Stimulated activated CD4-positive, alpha-beta T cell treated with anti-CD3 and anti-CD28 coated beads, TNF-alpha, amount 100 ng/mL, for 24 hours (primary cell): Measurements from ENCODE around the gene COIL.

Source experiments
- DNase-seq, 3 experiments: peaks; one replicate each; pipeline ENCODE4 v3.0.0-alpha.2; 2020; ENCODE audit warnings: low read depth in 3 of 3

Gene COIL

DNA sequence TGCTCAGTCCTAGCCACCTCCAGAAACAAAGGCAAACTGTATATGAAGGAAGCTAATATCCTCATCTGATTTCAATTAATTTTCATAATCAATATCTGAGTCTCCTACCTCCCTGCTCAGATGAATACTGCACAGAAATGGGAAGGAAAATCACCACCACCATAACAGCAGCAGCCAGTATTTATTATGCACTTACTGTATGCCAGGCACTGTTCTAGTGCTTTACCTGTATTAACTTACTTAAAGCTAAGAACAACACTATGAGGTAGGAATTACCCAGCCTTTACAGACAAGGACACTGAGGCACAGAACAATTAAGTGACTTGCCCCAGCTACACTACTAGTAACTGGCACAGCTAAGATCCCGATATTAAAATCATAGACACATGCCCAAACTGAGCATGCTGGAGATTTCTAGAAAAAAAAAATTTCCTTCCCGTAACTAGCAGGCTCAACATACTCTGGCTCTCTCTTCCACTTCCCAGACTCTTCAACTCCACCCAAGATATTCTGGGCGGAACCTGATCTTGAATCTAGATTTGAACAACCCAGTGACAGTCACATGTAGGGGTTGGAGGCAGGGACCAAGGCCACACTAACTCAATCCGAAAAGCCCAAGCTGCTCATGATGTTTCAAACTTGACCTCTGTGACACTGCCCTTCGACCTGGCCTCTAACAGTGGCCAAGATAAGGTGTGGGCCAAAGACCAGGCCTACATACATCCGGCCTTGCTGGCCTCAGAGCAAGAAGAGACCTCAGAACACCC lies 50.9 kb downstream of the COIL start:
- DNase-seq = no peak

DNA sequence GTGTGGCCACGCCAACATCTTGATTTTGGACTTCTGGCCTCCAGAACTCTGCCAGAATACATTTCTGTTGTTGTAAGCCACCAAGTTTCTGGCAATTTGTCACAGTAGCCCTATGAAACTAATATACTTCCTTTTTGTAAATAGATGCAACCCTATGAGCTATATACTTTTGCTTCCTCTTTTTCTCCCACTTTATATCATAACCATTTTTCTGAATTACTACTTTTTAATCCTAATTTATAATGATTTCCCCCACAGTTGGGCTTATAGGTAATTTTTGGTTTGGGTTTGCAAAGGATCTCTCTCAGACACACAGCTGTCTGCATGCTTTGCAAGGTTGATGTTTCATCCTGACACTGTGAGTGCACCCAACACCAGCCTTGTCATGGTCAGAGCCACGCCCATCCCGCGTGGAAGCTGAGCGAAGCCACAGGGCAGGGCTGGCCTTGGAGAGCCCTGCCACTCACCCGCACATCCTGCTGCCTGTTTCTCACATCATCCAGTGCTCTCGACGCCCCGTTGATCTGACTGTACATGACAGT lies 52.8 kb downstream of the COIL start:
- peak in 1 of 3 experiments; percentile 14 for DNase-seq

- DNase-seq = no peak
Measured at GRCh38 chr17:56903560-56903959, 57.3 kb downstream of the COIL start.

GRCh38 chr17:56902348-56902747 lies 58.5 kb downstream of the COIL start:
- DNase-seq = no peak

DNA sequence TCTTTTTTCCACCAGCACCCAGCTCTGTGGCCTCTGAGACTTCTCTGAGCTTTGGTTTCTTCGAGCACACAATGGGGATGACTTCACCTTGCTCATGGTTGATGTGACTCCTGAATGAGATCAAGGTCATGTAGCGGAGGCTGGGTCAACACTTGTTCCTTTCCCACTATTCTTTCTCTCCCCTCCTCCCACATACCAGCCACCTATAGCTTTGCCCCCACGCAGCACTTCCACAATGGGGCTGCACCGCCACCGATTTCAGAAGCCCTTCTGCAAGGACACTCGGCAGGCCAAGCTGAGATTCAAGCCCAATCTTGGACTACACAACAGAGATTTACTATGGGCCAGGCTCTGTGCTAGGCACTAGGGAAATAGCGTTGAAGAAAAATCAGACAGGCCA lies 61.4 kb downstream of the COIL start:
- no peak for DNase-seq

DNA sequence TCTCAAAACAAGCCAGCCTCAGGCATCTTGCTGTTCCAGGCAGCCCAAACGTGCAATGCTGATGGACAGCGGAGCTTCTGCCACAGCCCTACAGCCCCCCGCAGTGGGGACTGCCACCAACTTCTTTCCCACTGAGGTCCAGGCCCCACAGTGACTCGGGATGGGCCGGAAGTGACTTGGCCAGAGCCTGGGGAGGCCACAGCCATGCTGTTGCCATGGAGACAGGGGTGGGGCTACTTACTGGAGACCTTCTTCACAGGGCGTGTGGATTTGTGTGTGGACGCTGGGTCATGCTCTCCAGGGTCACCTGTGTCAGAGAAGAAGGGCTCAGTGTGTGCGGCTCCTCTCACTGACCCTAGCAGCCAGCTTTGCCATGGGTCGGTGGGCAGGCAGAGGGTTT lies 62.0 kb downstream of the COIL start:
- no peak for DNase-seq

DNA sequence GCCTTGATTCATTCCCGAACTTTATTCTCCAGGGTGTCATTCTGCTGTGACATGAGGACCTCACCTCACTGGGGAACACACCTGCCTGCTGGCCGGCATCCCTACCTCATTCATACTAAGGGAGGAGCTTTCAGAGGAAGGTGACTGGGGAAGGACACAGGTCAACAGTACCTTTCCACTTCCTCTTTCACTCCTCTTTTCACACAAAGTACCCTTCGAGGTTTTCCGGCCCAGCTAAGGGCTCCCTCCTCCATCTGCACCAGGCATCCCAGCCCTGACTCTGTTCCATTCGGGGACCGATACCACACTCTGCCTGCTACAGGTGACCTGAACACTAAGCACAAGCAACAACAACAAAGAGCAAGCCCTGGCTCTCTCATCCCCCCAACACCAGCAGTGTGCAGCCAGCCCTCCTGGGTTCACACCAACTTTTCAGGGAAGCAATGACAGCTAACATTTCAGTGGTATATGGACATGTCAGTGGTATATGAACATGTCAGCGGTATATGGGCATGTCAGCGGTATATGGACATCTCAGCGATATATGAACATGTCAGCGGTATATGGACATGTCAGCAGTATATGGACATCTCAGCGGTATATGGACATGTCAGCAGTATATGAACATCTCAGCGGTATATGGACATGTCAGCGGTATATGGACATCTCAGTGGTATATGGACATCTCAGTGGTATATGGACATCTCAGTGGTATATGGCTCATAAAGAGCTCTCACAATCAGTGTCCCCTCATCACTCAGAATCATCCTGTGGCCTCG lies 63.0 kb downstream of the COIL start:
- DNase-seq = no peak

DNA sequence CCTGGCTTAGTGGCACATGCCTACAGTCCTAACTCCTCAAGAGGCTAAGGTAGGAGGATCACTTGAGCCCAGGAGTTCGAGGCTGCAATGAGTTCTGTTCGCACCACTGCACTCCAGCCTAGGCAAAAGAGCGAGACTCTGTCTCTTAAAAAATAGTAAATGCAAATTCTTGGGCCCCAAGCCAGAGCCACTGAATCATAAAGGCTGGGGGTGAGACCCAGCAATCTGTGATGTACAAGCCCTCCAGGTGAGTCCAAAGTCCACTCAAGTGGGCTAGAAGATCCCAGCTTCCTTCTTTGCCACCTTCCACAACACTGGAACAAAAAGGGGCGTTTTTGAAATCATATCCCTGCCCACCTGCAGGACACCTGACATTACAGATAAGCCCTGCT lies 63.9 kb downstream of the COIL start:
- DNase-seq = no peak

- no peak for DNase-seq
Measured at GRCh38 chr17:56896217-56896967, 64.5 kb downstream of the COIL start.

DNA sequence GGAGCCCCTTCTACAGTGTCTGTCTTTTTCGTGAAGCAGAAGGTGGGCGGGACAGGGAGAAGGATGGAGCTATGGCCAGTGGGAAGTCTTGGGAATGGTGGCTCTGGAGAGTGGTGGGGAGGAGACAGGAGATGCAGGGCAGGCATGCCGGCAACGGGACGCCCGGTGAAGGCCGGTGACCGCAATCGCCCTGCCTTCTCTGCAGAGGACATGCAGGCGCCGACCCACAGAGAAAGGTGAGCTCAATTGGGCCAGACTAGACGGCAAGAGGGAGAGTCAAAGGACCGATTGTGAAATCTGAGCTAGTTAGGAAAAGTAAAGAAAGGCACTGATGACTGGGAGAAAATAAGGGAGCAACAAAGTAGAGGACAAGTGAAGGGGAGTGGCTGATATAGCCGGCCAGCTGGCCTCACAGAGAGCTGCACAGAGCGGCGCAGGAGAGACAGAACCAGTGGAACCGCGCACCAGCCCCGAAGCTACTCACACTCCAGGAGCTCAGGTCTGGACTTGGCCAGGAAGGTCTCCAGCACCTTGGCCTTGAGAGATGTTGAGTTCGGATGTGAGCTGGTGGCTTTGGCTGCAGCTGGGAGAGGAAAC lies 65.9 kb downstream of the COIL start:
- no peak for DNase-seq

- no peak for DNase-seq
Measured at GRCh38 chr17:56893503-56893902, 67.3 kb downstream of the COIL start.

- DNase-seq = no peak
Measured at GRCh38 chr17:56892333-56892732, 68.5 kb downstream of the COIL start.

- DNase-seq = peak in 1 of 3 experiments; percentile 52
Measured at GRCh38 chr17:56891751-56892150, 69.1 kb downstream of the COIL start.

DNA sequence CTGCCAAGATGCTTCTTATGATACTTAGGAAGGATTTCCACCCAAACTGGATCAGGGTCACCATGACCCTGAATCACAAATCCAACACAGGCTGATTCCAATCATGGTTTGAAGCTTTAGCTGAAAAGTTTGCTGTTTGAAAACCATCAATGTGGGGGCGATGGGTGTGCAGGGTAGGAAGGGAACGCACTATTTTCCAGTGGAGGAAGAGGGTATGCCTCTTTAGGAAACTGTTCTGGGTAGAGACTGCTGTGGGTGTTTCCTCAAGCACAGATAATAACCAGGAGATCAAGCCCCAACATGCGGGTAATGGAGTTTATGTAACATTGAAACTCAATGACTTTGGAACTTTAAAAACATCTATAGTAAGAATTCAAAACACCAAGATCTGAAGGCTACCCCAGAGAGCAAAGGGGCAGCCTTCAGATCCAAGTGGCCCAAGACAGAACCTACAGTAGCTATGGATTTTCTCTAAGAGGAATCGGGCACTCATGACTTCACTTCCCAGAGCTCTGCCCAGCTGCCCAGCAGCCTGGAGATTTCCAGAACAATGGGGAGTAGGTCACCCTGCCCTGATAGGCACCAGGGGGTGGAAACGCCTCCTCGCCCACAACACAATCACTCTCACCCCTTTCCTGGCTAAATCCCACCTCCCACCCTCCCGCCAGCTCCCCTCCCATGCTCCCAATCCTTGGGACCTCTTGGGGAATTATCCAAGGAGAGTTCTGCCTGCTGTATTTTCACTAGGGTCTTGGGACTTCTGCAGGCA lies 69.8 kb downstream of the COIL start:
- no peak for DNase-seq

GRCh38 chr17:56890390-56890789 lies 70.5 kb downstream of the COIL start:
- no peak for DNase-seq
